Esophagus squamous epithelium (tissue), 4 donors: Measurements from ENCODE around the gene MYO18A.

Experiments used
- POLR2A ChIP-seq, 4 donors: fragments of 450-650 bp; IDR thresholded peaks; one replicate each; pipeline ENCODE4 v1.6.1; 2017; ENCODE audit warnings: antibody characterized with exemption in 4 of 4, mild to moderate bottlenecking in 4 of 4, moderate library complexity in 3 of 4
- TF ChIP-seq, protein P1 (sequence below), 6 experiments: fragments of 450-650 bp in 4 of 6; fragments of 200-600 bp in 2 of 6; sonication (generic) in 2 of 6; IDR thresholded peaks; one replicate each; pipeline ENCODE4 v1.5.1; 2016 to 2019; ENCODE audit warnings: antibody characterized with exemption in 6 of 6, mild to moderate bottlenecking in 4 of 6, moderate library complexity in 4 of 6

DNA sequence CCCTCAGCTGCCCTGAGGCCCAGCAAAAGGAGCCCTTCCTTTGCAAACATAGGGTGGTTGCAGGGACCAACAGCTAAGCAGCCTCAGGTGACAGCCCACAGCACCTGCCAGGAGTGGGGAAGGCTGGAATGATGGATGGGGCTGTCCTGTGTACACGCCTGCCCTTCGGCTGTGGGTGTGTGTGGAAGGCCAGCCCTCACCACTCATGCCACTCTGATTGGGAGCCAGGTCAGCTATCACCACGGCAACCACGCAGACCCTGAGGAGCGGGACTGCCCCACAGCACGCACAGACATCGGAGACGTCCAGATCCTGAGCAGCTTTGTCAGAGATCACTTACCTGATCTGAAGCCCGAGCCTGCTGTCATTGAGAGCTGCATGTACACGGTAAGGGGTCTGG, 125.4 kb downstream of the MYO18A start:
- TF ChIP-seq, protein P1, sequence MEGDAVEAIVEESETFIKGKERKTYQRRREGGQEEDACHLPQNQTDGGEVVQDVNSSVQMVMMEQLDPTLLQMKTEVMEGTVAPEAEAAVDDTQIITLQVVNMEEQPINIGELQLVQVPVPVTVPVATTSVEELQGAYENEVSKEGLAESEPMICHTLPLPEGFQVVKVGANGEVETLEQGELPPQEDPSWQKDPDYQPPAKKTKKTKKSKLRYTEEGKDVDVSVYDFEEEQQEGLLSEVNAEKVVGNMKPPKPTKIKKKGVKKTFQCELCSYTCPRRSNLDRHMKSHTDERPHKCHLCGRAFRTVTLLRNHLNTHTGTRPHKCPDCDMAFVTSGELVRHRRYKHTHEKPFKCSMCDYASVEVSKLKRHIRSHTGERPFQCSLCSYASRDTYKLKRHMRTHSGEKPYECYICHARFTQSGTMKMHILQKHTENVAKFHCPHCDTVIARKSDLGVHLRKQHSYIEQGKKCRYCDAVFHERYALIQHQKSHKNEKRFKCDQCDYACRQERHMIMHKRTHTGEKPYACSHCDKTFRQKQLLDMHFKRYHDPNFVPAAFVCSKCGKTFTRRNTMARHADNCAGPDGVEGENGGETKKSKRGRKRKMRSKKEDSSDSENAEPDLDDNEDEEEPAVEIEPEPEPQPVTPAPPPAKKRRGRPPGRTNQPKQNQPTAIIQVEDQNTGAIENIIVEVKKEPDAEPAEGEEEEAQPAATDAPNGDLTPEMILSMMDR (IDR thresholded peaks at IDR 0.05), result no peak
- no peak for TF ChIP-seq POLR2A (IDR thresholded peaks at IDR 0.05)
